Lower lobe of right lung (tissue), 2 donors: ENCODE measurements around the gene MAP3K15. TPM values are rescaled to one million over a fixed set of nuclear protein-coding genes. Genes with fewer than 3 reads are reported as not detected.

Experiments used
- ATAC-seq, 2 donors: fragments of 200-7000 bp; cut with Tn5 transposase; one replicate each; pipeline ENCODE4 v1.9.1; 2020 to 2022; ENCODE audit warnings: mild to moderate bottlenecking in 2 of 2, moderate library complexity in 2 of 2
- DNase-seq: peaks from one replicate; pipeline ENCODE4 v3.0.0-alpha.2; 2020
- H3K27ac ChIP-seq: fragments of 200-600 bp; one replicate; pipeline ENCODE4 v1.8.0; 2022
- H3K27me3 ChIP-seq: fragments of 200-600 bp; one replicate; pipeline ENCODE4 v1.8.0; 2022; ENCODE audit warnings: low read depth
- H3K36me3 ChIP-seq: fragments of 200-600 bp; one replicate; pipeline ENCODE4 v1.8.0; 2022; ENCODE audit warnings: mild to moderate bottlenecking
- H3K4me1 ChIP-seq: fragments of 200-600 bp; one replicate; pipeline ENCODE4 v1.8.0; 2022
- H3K4me3 ChIP-seq: fragments of 200-600 bp; one replicate; pipeline ENCODE4 v1.8.0; 2022; ENCODE audit warnings: mild to moderate bottlenecking
- H3K9me3 ChIP-seq: fragments of 200-600 bp; one replicate; pipeline ENCODE4 v1.8.0; 2022
- CTCF ChIP-seq: fragments of 200-600 bp; IDR thresholded peaks from one replicate; pipeline ENCODE4 v1.8.0; 2022; ENCODE audit warnings: antibody characterized with exemption, mild to moderate bottlenecking
- intact Hi-C: fragments of 100-400 bp; cut with DNase I; formaldehyde crosslinking; loops from one replicate; pipeline ENCODE4 v1.11.0; 2022
- total RNA-seq: library from RNA; stranded (reverse); fragmentation: NEBNext Ultra II Directional; extraction: Animal tissue kit (Norgen Biotek cat#: 25700); gene quantifications from one replicate; pipeline ENCODE4 v1.2.1, GENCODE V29; 2021
- donor health status: DM: no; HTN: yes; CAD: no; lungs with severe emphysema.

Gene MAP3K15
- total RNA-seq, 1 donor from 2014 or later, result 3.2 TPM

- intact Hi-C loops, result no loop called here
- no peaks in the 10 kb centered on the region for H3K9me3 ChIP-seq
- no peak for TF ChIP-seq CTCF
- ATAC-seq (no peak), DNase-seq (no peak)
- H3K27me3 ChIP-seq, result no peaks in the 10 kb centered on the region
- H3K4me3 ChIP-seq, result no peak overlapping the region
- no peaks in the 10 kb centered on the region for H3K36me3 ChIP-seq
- no peak overlapping the region for H3K27ac ChIP-seq
- H3K4me1 ChIP-seq, result no peaks in the 10 kb centered on the region
Measured at GRCh38 chrX:19560611-19561010, 45.3 kb upstream of the MAP3K15 start.

DNA sequence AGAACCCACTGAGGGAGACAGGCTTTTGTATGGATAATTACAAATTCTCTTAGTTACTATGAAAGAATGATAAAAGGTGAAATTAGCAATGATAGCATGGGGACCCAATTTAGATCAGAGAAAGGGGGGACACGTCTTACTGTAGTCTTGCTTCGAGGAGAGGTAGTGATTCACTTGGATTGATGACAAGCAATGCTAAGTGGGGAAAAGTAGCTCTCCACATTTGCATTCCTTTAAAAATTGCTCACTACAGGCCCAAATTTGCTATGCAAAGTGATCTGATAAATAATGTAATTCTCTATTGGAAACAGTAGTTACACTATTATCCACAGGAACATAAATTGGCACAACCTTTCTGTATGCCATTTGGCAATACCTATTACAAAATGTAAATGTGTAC lies 42.5 kb upstream of the MAP3K15 start:
- ATAC-seq (no peak), DNase-seq (no peak)
- Histone ChIP-seq H3K27ac (no peak overlapping the region), H3K27me3 (no peaks in the 10 kb centered on the region), H3K9me3 (no peaks in the 10 kb centered on the region), H3K36me3 (no peaks in the 10 kb centered on the region), H3K4me1 (no peaks in the 10 kb centered on the region), H3K4me3 (no peak overlapping the region)
- intact Hi-C loops, result no loop called here
- no peak for TF ChIP-seq CTCF

DNA sequence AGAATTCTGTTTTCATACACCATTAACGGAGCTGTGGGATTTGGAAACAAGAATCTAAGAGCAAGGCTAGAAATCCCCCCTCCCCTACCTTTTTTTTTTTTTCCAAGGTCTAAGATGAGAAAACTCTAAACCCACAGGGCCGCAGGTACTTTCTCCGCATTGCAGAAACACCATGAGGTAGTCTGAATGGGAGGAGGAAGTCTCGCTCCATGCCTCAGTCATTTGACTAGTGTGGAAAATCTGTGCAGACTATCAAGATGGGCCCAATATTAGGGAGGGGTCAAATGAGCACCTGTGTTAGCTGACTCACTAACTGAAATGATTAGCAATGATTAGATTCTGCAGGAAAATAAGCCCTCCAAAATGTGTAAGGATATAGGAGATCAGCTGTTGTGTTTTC lies 40.9 kb upstream of the MAP3K15 start:
- no peak for TF ChIP-seq CTCF
- H3K36me3 ChIP-seq, result no peaks in the 10 kb centered on the region
- intact Hi-C loops, result no loop called here
- ATAC-seq (no peak), DNase-seq (no peak)
- no peak overlapping the region for H3K4me3 ChIP-seq
- H3K9me3 ChIP-seq, result no peaks in the 10 kb centered on the region
- H3K4me1 ChIP-seq, result no peaks in the 10 kb centered on the region
- no peaks in the 10 kb centered on the region for H3K27me3 ChIP-seq
- no peak overlapping the region for H3K27ac ChIP-seq

GRCh38 chrX:19555683-19556082 lies 40.4 kb upstream of the MAP3K15 start:
- no peak overlapping the region for H3K4me3 ChIP-seq
- DNase-seq (no peak), ATAC-seq (no peak)
- no peaks in the 10 kb centered on the region for H3K27me3 ChIP-seq
- H3K9me3 ChIP-seq, result no peaks in the 10 kb centered on the region
- H3K27ac ChIP-seq, result no peak overlapping the region
- H3K36me3 ChIP-seq, result no peaks in the 10 kb centered on the region
- no peaks in the 10 kb centered on the region for H3K4me1 ChIP-seq
- intact Hi-C loops, result no loop called here
- TF ChIP-seq CTCF, result no peak

DNA sequence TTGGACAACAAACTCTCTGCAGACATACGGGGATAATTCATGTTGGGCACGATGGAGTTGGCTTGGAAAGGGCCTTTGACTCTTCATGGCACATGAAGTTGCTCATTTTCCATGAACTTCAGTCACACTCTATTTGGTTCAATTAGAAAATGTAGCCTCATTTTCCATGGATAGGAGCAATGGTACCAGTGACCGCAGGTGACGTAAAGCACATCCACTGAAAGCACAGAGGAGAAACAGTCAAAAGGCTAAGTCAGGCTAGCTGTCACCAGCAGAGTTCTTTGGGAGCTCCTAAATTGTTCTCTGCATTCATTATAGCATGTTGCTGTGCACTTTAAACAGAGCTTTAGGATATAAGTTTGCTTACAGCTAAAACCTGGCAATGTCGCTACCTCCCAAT lies 39.9 kb upstream of the MAP3K15 start:
- H3K36me3 ChIP-seq, result no peaks in the 10 kb centered on the region
- intact Hi-C loops, result no loop called here
- no peak for ATAC-seq
- H3K27ac ChIP-seq, result no peak overlapping the region
- no peaks in the 10 kb centered on the region for H3K4me1 ChIP-seq
- no peak overlapping the region for H3K4me3 ChIP-seq
- H3K27me3 ChIP-seq, result no peaks in the 10 kb centered on the region
- DNase-seq, result no peak
- no peak for TF ChIP-seq CTCF
- H3K9me3 ChIP-seq, result no peaks in the 10 kb centered on the region

DNA sequence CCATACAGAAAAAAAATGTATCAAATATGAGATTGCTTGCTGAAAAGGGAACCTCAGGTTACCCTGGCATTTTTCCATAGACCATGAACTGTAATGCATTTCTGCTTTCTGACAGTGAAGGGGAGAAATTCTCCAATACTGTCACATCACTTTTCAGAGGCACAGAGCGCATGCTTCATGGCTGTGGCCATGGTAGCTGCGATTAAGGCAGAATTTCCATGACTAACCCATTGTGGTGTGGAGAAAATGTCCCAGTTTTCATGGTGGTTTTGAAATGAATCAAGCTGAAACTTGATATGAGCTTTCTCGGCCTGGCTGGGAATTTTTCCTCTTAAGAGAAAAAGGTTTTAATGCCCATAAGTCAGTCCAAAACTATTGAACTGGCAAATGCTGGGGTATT lies 39.5 kb upstream of the MAP3K15 start:
- DNase-seq (no peak), ATAC-seq (no peak)
- no peak overlapping the region for H3K27ac ChIP-seq
- no peaks in the 10 kb centered on the region for H3K4me1 ChIP-seq
- H3K36me3 ChIP-seq, result peaks cover 2% of the 10 kb centered on the region
- no peaks in the 10 kb centered on the region for H3K27me3 ChIP-seq
- no peak for TF ChIP-seq CTCF
- intact Hi-C loops, result no loop called here
- H3K4me3 ChIP-seq, result no peak overlapping the region
- H3K9me3 ChIP-seq, result no peaks in the 10 kb centered on the region
